ENCODE results near the gene SEC22A. TPM values are rescaled to one million over a fixed set of nuclear protein-coding genes. Genes with fewer than 3 reads are reported as not detected.
A peak's percentile ranks its signal among the peaks of the same experiment; 100 is the strongest.

SEC22A gene, protein sequence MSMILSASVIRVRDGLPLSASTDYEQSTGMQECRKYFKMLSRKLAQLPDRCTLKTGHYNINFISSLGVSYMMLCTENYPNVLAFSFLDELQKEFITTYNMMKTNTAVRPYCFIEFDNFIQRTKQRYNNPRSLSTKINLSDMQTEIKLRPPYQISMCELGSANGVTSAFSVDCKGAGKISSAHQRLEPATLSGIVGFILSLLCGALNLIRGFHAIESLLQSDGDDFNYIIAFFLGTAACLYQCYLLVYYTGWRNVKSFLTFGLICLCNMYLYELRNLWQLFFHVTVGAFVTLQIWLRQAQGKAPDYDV
- total RNA-seq (10 to 100 TPM; 11.1 to 47.7 TPM), polyA plus RNA-seq (10 to 100 TPM in 1 of 2 donors, 1 to 10 TPM in 1; 6.9 to 12.7 TPM)
- long read RNA-seq, donor 1, full-length matches to known transcripts: 9 of 9 reads
- long read RNA-seq, donor 1, partial matches to known transcripts: 0 of 9 reads
- long read RNA-seq, donor 1, other reads (novel, unspliced or antisense): 0 of 9 reads
- long read RNA-seq, donor 2: 0 reads
- long read RNA-seq, donor 3, full-length matches to known transcripts: 6 of 6 reads
- long read RNA-seq, donor 3, partial matches to known transcripts: 0 of 6 reads
- long read RNA-seq, donor 3, other reads (novel, unspliced or antisense): 0 of 6 reads
- long read RNA-seq, donor 4, partial matches to known transcripts: 0 of 3 reads
- long read RNA-seq, donor 4, other reads (novel, unspliced or antisense): 0 of 3 reads
- long read RNA-seq, donor 5, partial matches to known transcripts: 0 of 2 reads
- long read RNA-seq, donor 5, other reads (novel, unspliced or antisense): 0 of 2 reads

DNA sequence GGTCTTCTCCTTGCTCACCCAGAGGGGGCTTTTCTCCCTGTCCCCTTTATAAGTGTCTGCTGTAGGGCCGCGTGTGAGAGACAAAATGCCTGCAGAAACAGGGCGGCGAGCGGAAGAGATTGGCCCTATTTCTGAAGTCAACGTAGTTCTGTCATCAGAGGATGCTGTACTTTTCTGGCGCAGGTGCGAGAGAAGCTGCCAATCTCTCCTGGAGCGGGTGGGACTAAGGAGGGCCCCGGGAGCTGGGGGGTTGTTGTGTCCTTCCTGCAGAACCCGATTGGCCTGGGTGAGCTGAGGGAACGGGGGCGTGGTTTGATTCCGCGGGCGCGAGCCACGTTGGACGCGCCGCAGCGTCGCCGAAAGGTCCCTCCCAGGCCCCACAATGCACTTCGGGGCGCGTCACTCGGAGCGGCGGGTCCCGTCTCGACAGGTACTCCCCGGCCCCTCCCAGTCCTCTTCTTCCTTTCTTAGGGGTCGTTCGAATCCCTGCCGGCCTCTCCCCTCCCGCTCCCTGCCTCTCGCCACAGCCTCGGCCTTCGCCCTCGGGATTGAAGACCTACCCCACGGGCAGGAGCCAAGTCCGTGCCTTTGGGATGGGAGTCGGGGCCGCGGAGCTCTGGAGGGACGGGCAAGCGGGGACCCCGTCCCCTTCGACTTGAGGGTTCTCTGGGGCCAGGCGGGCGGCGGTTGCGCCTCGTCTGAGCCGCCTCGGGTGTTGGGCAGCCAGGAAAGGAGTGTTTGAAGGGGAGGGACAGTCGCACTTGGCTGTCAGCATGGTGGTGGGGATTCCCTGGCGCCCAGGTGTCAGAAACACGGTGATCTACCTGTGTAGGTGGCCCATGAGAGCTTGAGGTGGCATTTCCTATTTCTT is at the start of gene SEC22A:
SEC22A (plus strand) TSS at position 387 of the 871 bp plus-strand sequence. CDS start 7,275 bp downstream, outside the sequence.
- DNase-seq (peak; percentile 96 to 98 (median 96)), ATAC-seq (ENCODE audit: insufficient read depth, low FRiP score) (peak; percentile 100)
- peak within 1 kb of the TSS; percentile 81 for H3K4me3 ChIP-seq
- 0 to 1% methylated on average over 59 to 60 of the region's 60 CpGs for WGBS, 2 donors
- H3K9me3 ChIP-seq (ENCODE audit: control insufficient read depth in 4 of 4, insufficient read depth in 3 of 4, low read length in 3 of 4): no peaks in the 10 kb centered on the region
- H3K4me1 ChIP-seq (ENCODE audit: control insufficient read depth in 5 of 5, insufficient read depth in 5 of 5, low read length in 5 of 5): peaks cover 0 to 9% (median 4%) of the 10 kb centered on the region in 5 donors
- no peaks in the 10 kb centered on the region for H3K27me3 ChIP-seq (ENCODE audit: control insufficient read depth in 3 of 3, insufficient read depth in 3 of 3, low read length in 2 of 3)
- H3K9ac ChIP-seq (ENCODE audit: insufficient read depth in 1 of 2, low read length in 2 of 2): peak within 1 kb of the TSS; percentile 87 to 95
- TF ChIP-seq, protein P1, sequence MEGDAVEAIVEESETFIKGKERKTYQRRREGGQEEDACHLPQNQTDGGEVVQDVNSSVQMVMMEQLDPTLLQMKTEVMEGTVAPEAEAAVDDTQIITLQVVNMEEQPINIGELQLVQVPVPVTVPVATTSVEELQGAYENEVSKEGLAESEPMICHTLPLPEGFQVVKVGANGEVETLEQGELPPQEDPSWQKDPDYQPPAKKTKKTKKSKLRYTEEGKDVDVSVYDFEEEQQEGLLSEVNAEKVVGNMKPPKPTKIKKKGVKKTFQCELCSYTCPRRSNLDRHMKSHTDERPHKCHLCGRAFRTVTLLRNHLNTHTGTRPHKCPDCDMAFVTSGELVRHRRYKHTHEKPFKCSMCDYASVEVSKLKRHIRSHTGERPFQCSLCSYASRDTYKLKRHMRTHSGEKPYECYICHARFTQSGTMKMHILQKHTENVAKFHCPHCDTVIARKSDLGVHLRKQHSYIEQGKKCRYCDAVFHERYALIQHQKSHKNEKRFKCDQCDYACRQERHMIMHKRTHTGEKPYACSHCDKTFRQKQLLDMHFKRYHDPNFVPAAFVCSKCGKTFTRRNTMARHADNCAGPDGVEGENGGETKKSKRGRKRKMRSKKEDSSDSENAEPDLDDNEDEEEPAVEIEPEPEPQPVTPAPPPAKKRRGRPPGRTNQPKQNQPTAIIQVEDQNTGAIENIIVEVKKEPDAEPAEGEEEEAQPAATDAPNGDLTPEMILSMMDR (IDR thresholded peaks at IDR 0.05; ENCODE audit: control extremely low read depth, extremely low read depth): no peak
- peak within 1 kb of the TSS; percentile 43 to 93 for H3K27ac ChIP-seq (ENCODE audit: low read depth in 1 of 2, low read length in 1 of 2)
- no peaks in the 10 kb centered on the region for H3K36me3 ChIP-seq (ENCODE audit: control insufficient read depth in 4 of 4, insufficient read depth in 4 of 4, low read length in 4 of 4)

DNA sequence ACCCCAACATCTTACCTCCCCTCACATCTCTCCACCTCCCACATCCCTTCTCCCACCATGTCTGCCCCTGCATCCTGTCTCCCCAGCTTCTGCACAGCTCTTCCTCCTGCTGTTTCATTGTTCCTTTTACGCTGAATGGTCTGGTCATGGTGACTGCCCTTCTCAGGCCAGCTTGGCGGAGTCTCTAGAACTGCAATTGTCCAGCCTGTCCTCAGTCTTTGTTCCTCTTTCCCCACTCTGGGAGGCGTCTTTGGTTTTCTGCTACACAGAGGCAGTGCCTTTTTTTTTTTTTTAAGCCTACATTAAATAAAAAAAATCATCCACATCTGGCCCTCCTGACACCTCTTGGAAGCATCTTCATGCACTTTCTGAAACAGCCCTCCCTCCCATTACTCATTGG is 49.1 kb upstream of the SEC22A start:
- 71 to 76% methylated on average over 3 of the region's 3 CpGs for WGBS, 2 donors
- no peaks in the 10 kb centered on the region for H3K27me3 ChIP-seq (ENCODE audit: control insufficient read depth in 3 of 3, insufficient read depth in 3 of 3, low read length in 2 of 3)
- H3K4me3 ChIP-seq: no peak overlapping the region
- ATAC-seq (ENCODE audit: insufficient read depth, low FRiP score): no peak
- H3K4me1 ChIP-seq (ENCODE audit: control insufficient read depth in 5 of 5, insufficient read depth in 5 of 5, low read length in 5 of 5): peaks cover 0 to 24% (median 8%) of the 10 kb centered on the region in 5 donors
- DNase-seq: no peak
- H3K36me3 ChIP-seq (ENCODE audit: control insufficient read depth in 4 of 4, insufficient read depth in 4 of 4, low read length in 4 of 4): peaks cover 0 to 42% (median 1%) of the 10 kb centered on the region in 4 donors
- no peak overlapping the region for H3K9ac ChIP-seq (ENCODE audit: insufficient read depth in 1 of 2, low read length in 2 of 2)
- H3K9me3 ChIP-seq (ENCODE audit: control insufficient read depth in 4 of 4, insufficient read depth in 3 of 4, low read length in 3 of 4): no peaks in the 10 kb centered on the region
- TF ChIP-seq, protein P1 (IDR thresholded peaks at IDR 0.05; ENCODE audit: control extremely low read depth, extremely low read depth): no peak
- H3K27ac ChIP-seq (ENCODE audit: low read depth in 1 of 2, low read length in 1 of 2): no peak overlapping the region

DNA sequence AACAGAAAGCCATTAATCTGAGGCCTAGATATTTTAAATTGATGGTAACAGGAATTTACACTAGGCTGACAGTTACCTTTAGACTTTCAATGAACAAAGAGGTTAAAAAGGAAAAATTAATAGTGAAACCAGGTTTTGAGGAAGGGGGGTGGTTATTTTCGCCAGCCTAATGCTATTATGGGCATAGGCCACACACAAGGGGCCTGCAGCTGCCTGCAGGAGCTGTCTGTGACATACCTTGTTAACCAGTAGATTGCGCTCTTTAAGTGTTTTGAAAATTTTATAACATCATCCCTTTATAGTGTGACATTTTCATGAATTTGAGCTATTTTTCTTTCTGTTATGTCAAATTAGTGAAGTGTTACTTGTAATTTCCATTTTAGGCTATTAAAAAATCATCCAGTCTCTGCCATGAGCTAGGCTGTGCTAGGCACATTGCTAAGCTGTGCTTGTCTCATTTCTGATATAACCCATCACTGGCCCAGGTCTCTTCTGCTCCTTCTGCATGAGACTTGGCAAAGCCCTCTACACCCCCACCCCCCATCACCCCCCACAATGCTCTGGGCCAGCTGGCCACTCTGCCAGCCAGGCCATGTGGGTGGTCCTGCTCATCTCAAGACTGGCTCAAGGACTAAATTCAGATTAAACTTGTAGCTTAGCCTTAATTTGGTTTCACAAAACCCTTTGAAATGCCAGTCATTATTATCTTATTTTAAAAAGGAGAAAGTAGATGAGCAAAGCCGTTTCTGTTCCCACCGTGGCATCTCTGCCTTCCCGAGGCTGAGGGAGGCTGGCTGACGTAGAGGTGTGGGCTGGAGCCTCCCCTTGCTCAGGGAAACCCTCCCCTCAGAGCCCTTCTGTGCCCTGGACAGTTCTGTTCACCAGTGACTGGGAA is 48.4 kb upstream of the SEC22A start:
- H3K9ac ChIP-seq (ENCODE audit: insufficient read depth in 1 of 2, low read length in 2 of 2): no peak overlapping the region
- DNase-seq (peak; percentile 25 to 56 (median 34)), ATAC-seq (ENCODE audit: insufficient read depth, low FRiP score) (no peak)
- peaks cover 0 to 25% (median 8%) of the 10 kb centered on the region in 5 donors for H3K4me1 ChIP-seq (ENCODE audit: control insufficient read depth in 5 of 5, insufficient read depth in 5 of 5, low read length in 5 of 5)
- WGBS, 2 donors: 88 to 91% methylated on average over 6 of the region's 6 CpGs
- TF ChIP-seq, protein P1 (IDR thresholded peaks at IDR 0.05; ENCODE audit: control extremely low read depth, extremely low read depth): no peak
- H3K9me3 ChIP-seq (ENCODE audit: control insufficient read depth in 4 of 4, insufficient read depth in 3 of 4, low read length in 3 of 4): no peaks in the 10 kb centered on the region
- peaks cover 0 to 42% (median 1%) of the 10 kb centered on the region in 4 donors for H3K36me3 ChIP-seq (ENCODE audit: control insufficient read depth in 4 of 4, insufficient read depth in 4 of 4, low read length in 4 of 4)
- no peak overlapping the region for H3K27ac ChIP-seq (ENCODE audit: low read depth in 1 of 2, low read length in 1 of 2)
- no peak overlapping the region for H3K4me3 ChIP-seq
- no peaks in the 10 kb centered on the region for H3K27me3 ChIP-seq (ENCODE audit: control insufficient read depth in 3 of 3, insufficient read depth in 3 of 3, low read length in 2 of 3)

All from lung (tissue), 16 donors.